ENCODE results near the gene GLCCI1. TPM values are rescaled to one million over a fixed set of nuclear protein-coding genes. Genes with fewer than 3 reads are reported as not detected.

The GLCCI1 gene
- total and polyA plus RNA-seq, 2 donors (not counting 3 experiments of a cell fraction or from before 2014, with no cell fraction given), result 2.3 to 5.6 TPM

DNA sequence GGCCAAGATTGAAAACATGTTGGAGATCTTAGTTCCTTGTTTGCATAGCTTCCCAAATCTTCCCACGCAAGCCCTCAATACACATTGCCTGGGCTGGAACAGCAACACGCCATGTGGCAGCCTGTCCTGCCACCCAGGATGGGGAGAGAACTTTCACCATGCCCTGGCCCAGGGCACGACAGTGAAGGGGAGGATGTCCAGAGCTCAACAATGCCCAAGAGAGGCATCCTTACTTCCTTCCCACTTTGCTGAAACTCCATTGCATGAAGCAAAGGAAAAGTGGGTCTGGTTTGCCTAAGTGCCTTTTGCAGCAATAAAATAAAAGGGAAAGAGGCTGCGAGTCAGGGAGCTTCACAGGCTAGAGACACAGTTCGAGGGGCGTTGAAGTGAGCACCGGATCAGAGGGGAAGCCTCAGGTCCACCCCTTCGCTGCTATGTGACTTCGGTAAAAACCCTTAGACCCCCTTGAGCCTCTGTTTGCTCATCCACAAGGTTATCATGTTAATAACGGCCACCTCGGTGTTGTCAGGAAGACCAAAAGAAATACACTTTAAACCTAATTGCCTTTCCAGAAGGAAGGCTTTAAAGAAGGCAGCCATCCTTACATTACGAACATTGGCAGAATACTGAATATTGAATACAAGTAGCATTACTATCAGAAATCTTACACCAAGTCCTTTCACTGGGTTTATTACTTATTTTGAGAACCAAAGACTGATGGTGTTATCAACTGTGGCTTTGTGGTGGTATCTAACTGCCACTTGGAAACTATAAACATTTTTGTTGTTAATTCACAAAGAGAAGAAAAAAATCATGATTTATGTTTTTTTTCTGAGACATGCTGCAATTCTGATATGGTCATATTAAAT, 160.1 kb downstream of the GLCCI1 start:
- H3K4me3 ChIP-seq (replicated peaks in 1 of 3; ENCODE audit: insufficient read depth in 1 of 3, low read depth in 1 of 3, low read length in 3 of 3), result no peak overlapping the region
- ChIA-PET POLR2A (no interaction called here), CTCF (no interaction called here)
- intact Hi-C loops (cut with micrococcal nuclease), result no loop called here
- H2AFZ ChIP-seq (ENCODE audit: low read depth, low read length), result no peak overlapping the region
- H3K9me3 ChIP-seq (replicated peaks; ENCODE audit: control insufficient read depth, insufficient read depth, low read length), result no peaks in the 10 kb centered on the region
- FAIRE-seq (no peak), DNase-seq (ENCODE audit: low read depth, low spot score) (no peak)
- H3K36me3 ChIP-seq (ENCODE audit: control insufficient read depth in 2 of 2, extremely low read depth in 1 of 2, insufficient read depth in 2 of 2, low read length in 2 of 2), result peaks cover 0 to 2% of the 10 kb centered on the region in 2 experiments
- no peaks in the 10 kb centered on the region for H3K9me1 ChIP-seq (replicated peaks; ENCODE audit: control insufficient read depth, extremely low read depth, insufficient read depth, low read length)
- H4K20me1 ChIP-seq (replicated peaks; ENCODE audit: control insufficient read depth, extremely low read depth, insufficient read depth, low read length), result no peaks in the 10 kb centered on the region
- H3K4me1 ChIP-seq (ENCODE audit: control insufficient read depth, extremely low read depth, insufficient read depth, low read length), result no peaks in the 10 kb centered on the region
- dilution Hi-C loops (cut with MboI; ENCODE audit: extremely low pct_ligation_motif_present, low sequenced_read_pairs), result no loop called here
- no peak overlapping the region for H3K27ac ChIP-seq (ENCODE audit: insufficient read depth, low read depth, low read length)
- H3K4me2 ChIP-seq (ENCODE audit: insufficient read depth, low read length), result no peak overlapping the region
- H3K79me2 ChIP-seq (ENCODE audit: control insufficient read depth, insufficient read depth, low read length), result no peaks in the 10 kb centered on the region
- no TSS peak for BruUV-seq (replicated peaks)
- TF ChIP-seq POLR2AphosphoS5 (IDR thresholded peaks at IDR 0.05; ENCODE audit: insufficient read depth, low read depth, low read length) (no peak), JUN (IDR thresholded peaks at IDR 0.05; ENCODE audit: borderline replicate concordance, insufficient read depth, insufficient read length, low read depth) (no peak), MAX (IDR thresholded peaks at IDR 0.05; ENCODE audit: insufficient read depth, insufficient read length) (no peak), EZH2 (IDR thresholded peaks at IDR 0.05; ENCODE audit: borderline replicate concordance, low read depth, low read length, severe bottlenecking) (no peak), MYC (IDR thresholded peaks at IDR 0.05; ENCODE audit: low read depth, low read length) (no peak), GATA2 (IDR thresholded peaks at IDR 0.05; ENCODE audit: insufficient read depth, insufficient read length, low read depth, low read length) (no peak), CTCF (IDR thresholded peaks at IDR 0.05; ENCODE audit: extremely low read depth in 1 of 2, insufficient read depth in 1 of 2, low read depth in 1 of 2, low read length in 2 of 2) (no peak), POLR2A (IDR thresholded peaks at IDR 0.05; ENCODE audit: low read depth, low read length) (no peak)
- H3K9ac ChIP-seq (replicated peaks; ENCODE audit: extremely low read depth, insufficient read depth, low read length), result no peak overlapping the region
- no peaks in the 10 kb centered on the region for H3K27me3 ChIP-seq (ENCODE audit: control insufficient read depth in 2 of 2, insufficient read depth in 2 of 2, low read length in 2 of 2)
